H7 (cell line): Measurements from ENCODE around the gene ADIPOR1. TPM values are rescaled to one million over a fixed set of nuclear protein-coding genes. Genes with fewer than 3 reads are reported as not detected.
"Not testable (repeated sequence)": the region's sequence is repeated elsewhere in the genome, so short reads cannot be mapped to it uniquely, and the experiment has no call there.

Source experiments
- DNase-seq: peaks from one replicate; pipeline ENCODE4 v3.0.0; 2012
- H3K27me3 ChIP-seq: 2 replicates; pipeline ENCODE4 v1.6.0; 2011; ENCODE audit warnings: mild to moderate bottlenecking, low read length; ENCODE audit not compliant: control insufficient read depth, insufficient read depth
- H3K36me3 ChIP-seq: replicated peaks from 2 replicates; pipeline ENCODE4 v1.5.1; 2011; ENCODE audit warnings: low read length; ENCODE audit not compliant: control insufficient read depth, insufficient read depth
- H3K4me3 ChIP-seq: 2 replicates; pipeline ENCODE4 v1.5.1; 2011; ENCODE audit warnings: low read depth, mild to moderate bottlenecking, control low read depth, low read length, moderate library complexity; ENCODE audit not compliant: insufficient read depth
- total RNA-seq: library from RNA; depleted of rRNA; stranded (reverse); fragments of >200 nt; shearing (Covaris generic); gene quantifications from 2 replicates; pipeline ENCODE4 v1.2.3, GENCODE V29; 2014

The ADIPOR1 gene
- total RNA-seq, 1 experiment from 2014 or later: 133 TPM

DNA sequence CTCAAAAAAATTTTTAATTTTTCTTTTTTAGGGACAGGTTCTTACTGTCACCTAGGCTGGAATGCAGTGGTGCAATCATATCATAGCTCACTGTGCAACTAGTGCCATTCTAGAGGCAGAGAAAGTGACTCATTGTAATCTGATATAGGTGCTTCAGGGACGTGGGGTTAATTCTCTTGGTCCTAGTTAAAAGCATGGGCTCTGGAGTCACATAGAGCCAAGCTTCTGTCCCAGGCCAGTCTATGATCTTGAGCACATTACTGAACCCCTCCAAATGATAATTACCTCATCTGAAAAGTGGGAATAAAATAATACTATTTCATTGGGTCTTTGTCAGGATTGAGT is 1.1 kb upstream of the ADIPOR1 start:
- Histone ChIP-seq H3K36me3 (no peaks in the 10 kb centered on the region; the same call in 1 of the 2 replicates), H3K4me3 (no peak overlapping the region), H3K27me3 (no peaks in the 10 kb centered on the region; the same call in 1 of the 2 replicates)
- no peak for DNase-seq

DNA sequence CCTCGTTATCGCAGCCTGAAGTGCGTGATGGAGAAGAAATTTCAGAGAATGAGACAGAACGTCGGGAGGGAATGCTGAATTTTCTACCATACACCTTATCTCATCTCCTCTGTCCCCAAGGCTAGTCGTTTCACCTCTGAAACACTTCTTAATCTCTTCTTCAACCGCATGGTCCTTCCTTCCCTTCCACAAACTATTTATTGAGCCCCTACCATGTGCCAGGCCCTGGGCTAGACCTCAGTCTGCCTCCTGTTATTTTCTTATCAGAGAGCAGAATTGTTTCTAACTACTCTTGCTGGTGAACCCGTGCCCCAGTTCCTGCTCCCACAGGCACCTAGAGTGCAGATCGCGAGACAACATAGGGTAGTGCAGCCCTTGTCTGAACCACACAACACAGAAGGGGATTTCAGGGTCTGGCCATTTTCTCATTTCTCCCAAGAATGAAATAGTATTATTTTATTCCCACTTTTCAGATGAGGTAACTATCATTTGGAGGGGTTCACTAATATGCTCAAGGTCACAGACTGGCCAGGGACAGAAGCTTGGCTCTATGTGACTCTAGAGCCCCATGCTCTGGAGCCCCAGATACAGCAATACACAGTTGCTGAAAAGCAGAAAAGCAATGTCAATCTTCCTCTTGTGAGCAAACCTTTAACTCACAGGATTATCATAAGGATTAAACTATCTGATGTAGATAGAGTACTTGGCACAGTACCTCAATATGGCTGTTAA is 598 bp upstream of the ADIPOR1 start:
- Histone ChIP-seq H3K4me3 (peak overlapping the region; percentile 82), H3K36me3 (no peaks in the 10 kb centered on the region; the same call in 1 of the 2 replicates), H3K27me3 (no peaks in the 10 kb centered on the region; the same call in 1 of the 2 replicates)
- DNase-seq: peak; percentile 65

DNA sequence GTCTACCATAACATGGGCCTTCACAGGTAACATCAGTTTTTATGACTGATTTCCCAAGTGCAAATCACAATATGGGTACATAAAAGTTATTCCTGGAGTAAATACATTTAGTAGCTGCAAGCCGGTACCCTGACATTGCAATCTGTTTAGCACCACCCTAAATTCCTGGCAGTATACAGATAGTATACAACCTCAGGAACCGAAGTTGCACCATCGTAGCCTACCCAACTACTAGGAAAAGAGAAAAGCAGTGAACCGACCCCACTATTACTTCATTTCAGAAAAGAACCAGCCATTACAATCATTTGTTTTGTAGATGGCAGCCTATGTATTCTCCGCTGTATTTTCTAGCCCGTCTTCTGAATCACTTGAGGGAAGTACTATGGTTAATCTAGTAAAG is 1.1 kb downstream of the ADIPOR1 start:
- no peaks in the 10 kb centered on the region; the same call in 1 of the 2 replicates for H3K27me3 ChIP-seq
- H3K36me3 ChIP-seq: no peaks in the 10 kb centered on the region
- peak overlapping the region; percentile 99 for H3K4me3 ChIP-seq
- DNase-seq: no peak

DNA sequence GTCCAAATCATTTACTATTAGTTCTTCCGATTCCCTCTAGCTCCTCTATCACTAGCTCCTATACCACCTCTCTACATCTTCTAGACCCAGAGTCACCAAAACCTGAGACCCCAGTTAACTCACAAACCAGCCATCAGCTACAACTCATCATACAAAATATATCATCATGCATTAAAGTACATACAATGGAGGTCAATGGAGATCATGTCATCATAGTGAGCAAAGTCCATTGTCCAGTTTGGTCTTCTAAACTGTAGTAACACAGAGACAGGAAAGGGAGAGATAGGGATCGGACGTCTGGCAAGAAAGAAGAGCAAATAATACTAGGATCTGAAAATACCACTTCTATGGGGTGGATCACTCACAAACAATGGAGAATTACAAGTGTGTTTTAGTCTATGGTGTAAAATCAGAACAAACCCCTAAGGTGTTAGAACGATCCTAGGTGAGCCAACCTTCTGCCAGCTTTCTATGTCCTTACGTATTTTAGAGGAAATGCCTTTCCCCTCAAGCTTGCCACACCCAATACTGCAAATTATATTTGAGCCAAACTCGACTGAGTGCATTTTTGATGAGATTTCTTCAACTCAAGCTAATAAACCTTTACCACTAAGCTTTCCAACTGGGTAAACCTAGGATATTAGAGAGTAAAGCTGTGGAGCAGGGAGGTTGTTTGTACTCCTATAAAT is 3.9 kb downstream of the ADIPOR1 start:
- H3K36me3 ChIP-seq: peaks cover 6% of the 10 kb centered on the region

DNA sequence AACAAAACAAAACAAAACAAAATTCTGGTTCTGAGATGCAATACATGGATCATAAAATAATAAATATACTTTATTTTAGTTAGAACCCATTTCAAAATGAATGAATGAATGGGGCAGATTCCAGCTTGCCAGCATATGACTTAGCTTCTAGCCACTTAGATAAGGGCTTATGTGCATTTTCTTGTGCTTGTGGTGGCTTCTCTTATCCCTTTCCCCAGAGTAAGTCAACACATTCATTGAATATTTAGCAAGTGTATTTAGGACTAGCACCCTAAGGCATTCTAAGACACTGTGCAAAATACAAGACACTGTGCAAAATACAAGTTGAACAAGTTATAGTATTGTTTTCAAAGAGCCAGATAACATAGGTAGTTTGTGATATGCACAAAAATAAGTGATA is 4.7 kb downstream of the ADIPOR1 start:
- Histone ChIP-seq H3K36me3 (peaks cover 7% of the 10 kb centered on the region), H3K27me3 (no peaks in the 10 kb centered on the region), H3K4me3 (no peak overlapping the region)
- no peak for DNase-seq

More for the DNA sequence above, 3.9 kb downstream of the ADIPOR1 start:
- Histone ChIP-seq H3K27me3 (no peaks in the 10 kb centered on the region), H3K4me3 (no peak overlapping the region)
- no peak for DNase-seq

DNA sequence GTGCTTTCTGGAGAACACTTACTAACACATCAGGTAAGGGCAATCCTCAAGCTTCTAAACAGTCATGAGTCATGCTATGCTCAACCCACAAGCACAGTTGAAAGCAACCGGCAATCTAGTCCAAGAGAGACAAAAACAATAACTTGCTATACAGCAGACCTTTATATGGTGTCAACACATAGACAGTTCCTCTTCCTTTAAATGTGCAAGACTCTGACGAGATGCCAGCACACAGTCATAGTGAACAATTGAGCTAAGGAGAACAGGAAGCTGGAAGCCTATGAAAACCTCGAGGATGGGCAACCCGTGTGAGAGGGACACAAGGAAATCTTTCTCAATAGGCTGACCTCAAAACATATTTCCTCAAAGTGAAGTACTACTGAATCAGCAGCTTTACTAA is 5.3 kb downstream of the ADIPOR1 start:
- no peak overlapping the region for H3K4me3 ChIP-seq
- DNase-seq: no peak
- no peaks in the 10 kb centered on the region for H3K27me3 ChIP-seq
- H3K36me3 ChIP-seq: peaks cover 11% of the 10 kb centered on the region

DNA sequence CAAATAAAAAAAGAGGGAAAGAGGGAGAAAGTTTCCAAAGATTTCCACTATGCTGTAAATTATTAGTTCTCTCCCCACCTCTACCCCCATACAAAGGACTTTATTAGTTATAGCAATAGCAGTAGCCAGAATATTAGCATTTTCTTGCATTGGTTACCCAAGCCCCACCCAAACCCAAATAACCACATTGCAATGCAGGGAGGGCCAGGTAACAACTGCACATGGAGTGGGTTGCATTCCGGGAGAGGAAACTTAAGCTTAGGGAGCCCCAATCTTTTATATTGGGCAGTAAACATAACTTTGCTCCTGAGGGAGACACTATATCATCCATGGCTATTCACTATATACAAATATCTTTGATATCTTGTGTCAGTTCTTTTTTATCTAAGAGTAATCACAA is 6.0 kb downstream of the ADIPOR1 start:
- Histone ChIP-seq H3K36me3 (peaks cover 11% of the 10 kb centered on the region), H3K4me3 (no peak overlapping the region), H3K27me3 (no peaks in the 10 kb centered on the region)
- DNase-seq: no peak

DNA sequence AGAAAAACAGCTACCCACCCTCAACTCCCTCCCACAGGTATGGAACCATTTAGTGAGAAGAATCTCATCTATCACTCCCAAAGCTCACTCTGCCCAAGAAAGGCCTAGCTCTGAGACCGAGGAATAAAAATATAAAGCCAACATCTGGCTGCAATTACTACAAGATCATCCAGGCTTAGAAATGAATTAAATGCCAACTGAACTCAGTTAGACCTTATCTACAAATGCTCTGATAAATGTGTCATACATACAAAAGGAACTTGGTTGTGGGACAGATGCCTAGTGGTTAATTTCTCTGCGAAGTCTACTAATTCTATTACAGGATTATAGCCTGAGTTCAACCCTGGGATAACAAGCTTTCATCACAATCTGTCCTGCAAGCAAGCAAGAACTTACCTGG is 6.7 kb downstream of the ADIPOR1 start:
- peaks cover 11% of the 10 kb centered on the region for H3K36me3 ChIP-seq
- H3K4me3 ChIP-seq: no peak overlapping the region
- no peak for DNase-seq
- no peaks in the 10 kb centered on the region for H3K27me3 ChIP-seq

DNA sequence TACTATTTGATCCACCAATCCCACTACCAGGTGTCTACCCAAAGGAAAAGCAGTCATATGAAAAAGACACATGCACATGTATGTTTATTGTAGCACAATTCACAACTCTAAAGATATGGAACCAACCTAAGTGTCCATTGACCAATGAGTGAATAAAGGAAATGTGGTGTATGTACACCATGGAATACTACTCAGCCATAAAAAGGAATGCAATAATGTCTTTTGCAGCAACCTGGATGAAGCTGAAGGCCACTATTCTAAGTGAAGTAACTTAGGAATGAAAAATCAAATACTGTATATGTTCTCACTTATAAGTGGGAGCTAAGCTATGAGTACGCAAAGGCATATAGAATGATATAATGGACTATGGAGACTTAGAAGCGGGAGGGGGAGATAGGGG is 12.6 kb downstream of the ADIPOR1 start:
- no peak overlapping the region for H3K4me3 ChIP-seq
- DNase-seq: no peak
- H3K27me3 ChIP-seq: no peaks in the 10 kb centered on the region
- H3K36me3 ChIP-seq: peaks cover 39% of the 10 kb centered on the region

DNA sequence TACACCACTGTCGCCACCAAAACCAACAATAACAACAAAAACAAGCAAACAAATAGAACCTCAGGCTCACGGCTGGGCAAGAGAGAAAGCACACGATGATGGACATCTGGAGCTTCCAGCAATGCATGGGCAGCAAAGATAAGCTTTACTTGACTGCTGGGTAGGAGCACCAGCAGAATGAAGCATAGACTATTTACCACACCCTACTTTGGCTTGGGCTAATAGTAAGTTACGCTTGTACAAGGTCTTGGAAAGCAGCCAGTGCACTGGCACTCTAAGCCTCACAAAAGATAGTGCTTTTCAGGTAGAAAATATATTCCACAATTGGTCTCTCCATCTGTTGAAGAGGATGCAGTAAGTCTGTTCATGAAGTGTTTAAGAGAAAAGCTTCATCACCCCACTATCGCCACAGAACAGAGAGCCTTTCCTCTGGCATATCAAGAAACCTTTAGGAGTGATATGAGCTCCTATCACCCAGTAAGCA is 13.6 kb downstream of the ADIPOR1 start:
- Histone ChIP-seq H3K36me3 (peaks cover 37% of the 10 kb centered on the region), H3K4me3 (no peak overlapping the region), H3K27me3 (no peaks in the 10 kb centered on the region)
- no peak for DNase-seq

DNA sequence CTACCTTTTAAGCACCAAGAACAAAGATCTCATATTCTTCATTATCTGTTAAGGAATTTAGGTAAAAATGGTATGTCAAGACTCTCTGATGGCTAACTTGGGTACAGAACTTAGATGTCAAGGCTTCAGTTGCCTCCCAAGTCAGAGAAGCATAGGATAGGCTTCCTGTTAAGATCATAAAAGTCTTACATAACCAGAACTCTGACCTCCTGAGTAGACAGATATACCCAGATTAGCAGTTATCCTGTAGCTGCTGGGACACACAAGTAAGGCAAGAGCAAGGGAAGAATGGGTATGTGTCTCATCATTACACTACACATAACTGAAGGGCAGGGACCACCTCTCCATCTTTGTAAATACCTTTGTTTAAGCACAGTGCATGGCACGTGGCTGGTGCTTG is 15.7 kb downstream of the ADIPOR1 start:
- no peaks in the 10 kb centered on the region for H3K27me3 ChIP-seq
- peaks cover 32% of the 10 kb centered on the region for H3K36me3 ChIP-seq
- no peak overlapping the region for H3K4me3 ChIP-seq
- DNase-seq: no peak

DNA sequence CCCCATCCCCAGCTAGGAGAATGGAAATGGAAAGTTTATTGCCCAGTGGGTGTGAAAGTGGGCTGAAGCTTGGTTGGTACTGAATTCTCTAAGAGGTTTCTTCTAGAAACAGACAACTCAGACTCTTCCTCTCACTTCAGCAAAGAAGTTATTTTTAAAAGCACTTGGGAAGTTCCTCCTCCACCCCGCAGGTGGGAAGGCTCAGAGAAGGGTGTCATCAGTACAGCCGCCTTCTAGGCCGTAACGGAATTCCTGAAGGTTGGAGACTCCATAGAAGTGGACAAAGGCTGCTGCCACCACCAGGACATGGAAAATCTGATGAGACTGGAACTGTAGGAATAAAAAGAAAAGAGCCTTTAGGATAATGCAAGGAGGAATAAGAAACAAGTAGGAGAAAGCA is 16.7 kb downstream of the ADIPOR1 start:
- H3K36me3 ChIP-seq: peaks cover 31% of the 10 kb centered on the region
- no peak overlapping the region for H3K4me3 ChIP-seq
- no peaks in the 10 kb centered on the region for H3K27me3 ChIP-seq
- no peak for DNase-seq

DNA sequence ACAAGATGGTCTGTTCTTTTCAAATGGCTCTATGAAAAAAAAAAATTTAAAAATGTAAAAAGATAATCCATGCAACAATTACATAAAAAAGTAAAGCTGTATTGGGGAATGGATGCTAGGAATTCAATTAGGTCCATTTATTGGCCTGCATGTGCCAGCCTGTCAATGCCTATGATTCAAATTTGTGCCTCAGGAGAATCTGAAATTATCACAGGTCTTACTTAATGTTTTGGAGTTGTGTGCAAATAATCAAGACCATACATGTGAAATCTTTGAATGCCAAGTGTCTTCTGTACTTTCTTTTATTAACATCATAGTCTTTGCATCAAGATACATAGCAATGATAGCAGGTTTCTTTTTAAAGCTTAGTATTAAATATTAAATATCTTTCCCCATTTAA is 17.6 kb downstream of the ADIPOR1 start:
- Histone ChIP-seq H3K4me3 (no peak overlapping the region), H3K36me3 (peaks cover 28% of the 10 kb centered on the region)

DNA sequence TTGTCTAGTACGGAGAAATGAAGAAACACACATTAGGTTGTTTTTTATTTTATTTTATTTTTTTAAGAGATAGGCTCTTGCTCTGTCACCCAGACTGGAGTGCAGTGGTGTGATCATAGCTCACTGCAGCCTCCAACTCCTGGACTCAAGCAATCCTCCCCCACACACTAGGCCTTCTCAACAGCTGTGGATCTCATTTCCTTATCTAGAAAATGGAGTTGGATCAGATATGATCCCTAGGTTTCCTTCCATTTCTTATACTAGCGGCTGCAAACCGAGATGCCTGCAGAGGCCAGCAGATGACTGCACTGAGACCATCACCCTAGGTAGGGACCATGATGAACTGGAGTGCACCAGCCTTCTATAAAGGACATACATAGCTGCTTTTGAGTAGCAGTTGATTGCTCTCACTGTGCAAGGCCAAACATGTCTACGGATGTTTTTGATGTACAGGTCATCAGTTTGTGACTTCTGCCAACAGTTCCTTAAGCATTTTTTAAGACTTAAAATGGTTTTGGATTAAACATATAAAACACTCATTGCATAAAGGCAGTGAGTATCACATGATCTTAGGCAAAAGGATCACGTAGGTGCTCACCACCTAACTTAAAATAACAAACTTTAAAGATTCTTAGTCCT is 19.7 kb downstream of the ADIPOR1 start:
- Histone ChIP-seq H3K27me3 (no peaks in the 10 kb centered on the region), H3K36me3 (peaks cover 18% of the 10 kb centered on the region), H3K4me3 (no peak overlapping the region)
- DNase-seq: no peak

More for the DNA sequence above, 17.6 kb downstream of the ADIPOR1 start:
- no peaks in the 10 kb centered on the region for H3K27me3 ChIP-seq
- DNase-seq: no peak

DNA sequence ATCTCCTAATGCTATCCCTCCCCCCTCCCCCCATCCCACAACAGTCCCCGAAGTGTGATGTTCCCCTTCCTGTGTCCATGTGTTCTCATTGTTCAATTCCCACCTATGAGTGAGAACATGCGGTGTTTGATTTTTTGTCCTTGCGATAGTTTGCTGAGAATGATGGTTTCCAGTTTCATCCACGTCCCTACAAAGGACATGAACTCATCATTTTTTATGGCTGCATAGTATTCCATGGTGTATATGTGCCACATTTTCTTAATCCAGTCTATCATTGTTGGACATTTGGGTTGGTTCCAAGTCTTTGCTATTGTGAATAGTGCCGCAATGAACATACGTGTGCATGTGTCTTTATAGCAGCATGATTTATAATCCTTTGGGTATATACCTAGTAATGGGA is 21.7 kb downstream of the ADIPOR1 start:
- H3K36me3 ChIP-seq, DNase-seq, H3K27me3 ChIP-seq, H3K4me3 ChIP-seq: not testable (repeated sequence)
